ENCODE measurements around the gene TET3.

DNA sequence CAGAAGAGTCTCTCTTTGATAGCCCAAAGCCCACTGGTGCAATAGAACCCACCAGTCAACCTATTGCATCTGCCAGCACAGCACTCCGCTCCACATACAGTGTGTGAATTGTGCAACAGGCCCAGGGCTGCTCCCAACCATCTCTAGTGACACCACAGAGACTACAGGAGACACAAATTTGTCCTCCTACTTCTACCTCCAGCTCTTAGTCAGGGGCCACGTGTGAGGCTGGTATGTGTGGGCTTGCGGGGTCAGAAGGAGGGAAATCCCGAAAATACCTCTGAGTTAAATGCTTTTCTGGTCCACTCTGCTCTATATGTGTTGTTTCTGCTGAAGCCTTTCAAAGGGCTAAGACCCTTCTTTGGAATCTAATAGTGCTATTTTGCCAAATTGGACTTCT lies 40.0 kb upstream of the TET3 start:
- TF ChIP-seq, protein P1, sequence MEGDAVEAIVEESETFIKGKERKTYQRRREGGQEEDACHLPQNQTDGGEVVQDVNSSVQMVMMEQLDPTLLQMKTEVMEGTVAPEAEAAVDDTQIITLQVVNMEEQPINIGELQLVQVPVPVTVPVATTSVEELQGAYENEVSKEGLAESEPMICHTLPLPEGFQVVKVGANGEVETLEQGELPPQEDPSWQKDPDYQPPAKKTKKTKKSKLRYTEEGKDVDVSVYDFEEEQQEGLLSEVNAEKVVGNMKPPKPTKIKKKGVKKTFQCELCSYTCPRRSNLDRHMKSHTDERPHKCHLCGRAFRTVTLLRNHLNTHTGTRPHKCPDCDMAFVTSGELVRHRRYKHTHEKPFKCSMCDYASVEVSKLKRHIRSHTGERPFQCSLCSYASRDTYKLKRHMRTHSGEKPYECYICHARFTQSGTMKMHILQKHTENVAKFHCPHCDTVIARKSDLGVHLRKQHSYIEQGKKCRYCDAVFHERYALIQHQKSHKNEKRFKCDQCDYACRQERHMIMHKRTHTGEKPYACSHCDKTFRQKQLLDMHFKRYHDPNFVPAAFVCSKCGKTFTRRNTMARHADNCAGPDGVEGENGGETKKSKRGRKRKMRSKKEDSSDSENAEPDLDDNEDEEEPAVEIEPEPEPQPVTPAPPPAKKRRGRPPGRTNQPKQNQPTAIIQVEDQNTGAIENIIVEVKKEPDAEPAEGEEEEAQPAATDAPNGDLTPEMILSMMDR (conservative IDR thresholded peaks at IDR 0.05; ENCODE audit: low read depth in 2 of 2) = no peak
- TF ChIP-seq EZH2 (IDR thresholded peaks at IDR 0.05; ENCODE audit: low read depth, unreplicated experiment) (no peak), POLR2AphosphoS5 (IDR thresholded peaks at IDR 0.05; ENCODE audit: low read depth) (no peak), ZNF114 (CRISPR knock-in tag; IDR thresholded peaks at IDR 0.05) (no peak), CREB1 (CRISPR knock-in tag; IDR thresholded peaks at IDR 0.05; ENCODE audit: low read depth) (no peak), EZH2phosphoT487 (IDR thresholded peaks at IDR 0.05; ENCODE audit: unreplicated experiment) (no peak), NANOG (IDR thresholded peaks at IDR 0.05; ENCODE audit: borderline replicate concordance) (no peak), ZNF331 (CRISPR knock-in tag; IDR thresholded peaks at IDR 0.05; ENCODE audit: low read depth) (no peak), STAT1 (IDR thresholded peaks at IDR 0.05; ENCODE audit: unreplicated experiment) (no peak)
- TF ChIP-seq, protein P2, sequence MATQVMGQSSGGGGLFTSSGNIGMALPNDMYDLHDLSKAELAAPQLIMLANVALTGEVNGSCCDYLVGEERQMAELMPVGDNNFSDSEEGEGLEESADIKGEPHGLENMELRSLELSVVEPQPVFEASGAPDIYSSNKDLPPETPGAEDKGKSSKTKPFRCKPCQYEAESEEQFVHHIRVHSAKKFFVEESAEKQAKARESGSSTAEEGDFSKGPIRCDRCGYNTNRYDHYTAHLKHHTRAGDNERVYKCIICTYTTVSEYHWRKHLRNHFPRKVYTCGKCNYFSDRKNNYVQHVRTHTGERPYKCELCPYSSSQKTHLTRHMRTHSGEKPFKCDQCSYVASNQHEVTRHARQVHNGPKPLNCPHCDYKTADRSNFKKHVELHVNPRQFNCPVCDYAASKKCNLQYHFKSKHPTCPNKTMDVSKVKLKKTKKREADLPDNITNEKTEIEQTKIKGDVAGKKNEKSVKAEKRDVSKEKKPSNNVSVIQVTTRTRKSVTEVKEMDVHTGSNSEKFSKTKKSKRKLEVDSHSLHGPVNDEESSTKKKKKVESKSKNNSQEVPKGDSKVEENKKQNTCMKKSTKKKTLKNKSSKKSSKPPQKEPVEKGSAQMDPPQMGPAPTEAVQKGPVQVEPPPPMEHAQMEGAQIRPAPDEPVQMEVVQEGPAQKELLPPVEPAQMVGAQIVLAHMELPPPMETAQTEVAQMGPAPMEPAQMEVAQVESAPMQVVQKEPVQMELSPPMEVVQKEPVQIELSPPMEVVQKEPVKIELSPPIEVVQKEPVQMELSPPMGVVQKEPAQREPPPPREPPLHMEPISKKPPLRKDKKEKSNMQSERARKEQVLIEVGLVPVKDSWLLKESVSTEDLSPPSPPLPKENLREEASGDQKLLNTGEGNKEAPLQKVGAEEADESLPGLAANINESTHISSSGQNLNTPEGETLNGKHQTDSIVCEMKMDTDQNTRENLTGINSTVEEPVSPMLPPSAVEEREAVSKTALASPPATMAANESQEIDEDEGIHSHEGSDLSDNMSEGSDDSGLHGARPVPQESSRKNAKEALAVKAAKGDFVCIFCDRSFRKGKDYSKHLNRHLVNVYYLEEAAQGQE (IDR thresholded peaks at IDR 0.05; ENCODE audit: unreplicated experiment) = no peak
